IPS-15b (cell line): ENCODE measurements around the gene BTBD6.

Experiments
- H3K27me3 ChIP-seq: one replicate; pipeline ENCODE4 v1.6.1; 2013; ENCODE audit warnings: low read length; ENCODE audit not compliant: control insufficient read depth, insufficient read depth
- H3K36me3 ChIP-seq: one replicate; pipeline ENCODE4 v1.6.1; 2013; ENCODE audit warnings: low read length; ENCODE audit not compliant: control insufficient read depth, insufficient read depth
- H3K4me1 ChIP-seq: one replicate; pipeline ENCODE4 v1.6.1; 2013; ENCODE audit warnings: mild to moderate bottlenecking, low read length; ENCODE audit not compliant: control insufficient read depth, insufficient read depth
- H3K4me3 ChIP-seq: one replicate; pipeline ENCODE4 v1.5.1; 2013; ENCODE audit warnings: low read depth, low read length
- H3K9ac ChIP-seq: one replicate; pipeline ENCODE4 v1.6.1; 2013; ENCODE audit warnings: low read depth, mild to moderate bottlenecking, low read length
- H3K9me3 ChIP-seq: one replicate; pipeline ENCODE4 v1.6.1; 2013; ENCODE audit warnings: mild to moderate bottlenecking, low read length; ENCODE audit not compliant: control insufficient read depth, insufficient read depth

Gene BTBD6

DNA sequence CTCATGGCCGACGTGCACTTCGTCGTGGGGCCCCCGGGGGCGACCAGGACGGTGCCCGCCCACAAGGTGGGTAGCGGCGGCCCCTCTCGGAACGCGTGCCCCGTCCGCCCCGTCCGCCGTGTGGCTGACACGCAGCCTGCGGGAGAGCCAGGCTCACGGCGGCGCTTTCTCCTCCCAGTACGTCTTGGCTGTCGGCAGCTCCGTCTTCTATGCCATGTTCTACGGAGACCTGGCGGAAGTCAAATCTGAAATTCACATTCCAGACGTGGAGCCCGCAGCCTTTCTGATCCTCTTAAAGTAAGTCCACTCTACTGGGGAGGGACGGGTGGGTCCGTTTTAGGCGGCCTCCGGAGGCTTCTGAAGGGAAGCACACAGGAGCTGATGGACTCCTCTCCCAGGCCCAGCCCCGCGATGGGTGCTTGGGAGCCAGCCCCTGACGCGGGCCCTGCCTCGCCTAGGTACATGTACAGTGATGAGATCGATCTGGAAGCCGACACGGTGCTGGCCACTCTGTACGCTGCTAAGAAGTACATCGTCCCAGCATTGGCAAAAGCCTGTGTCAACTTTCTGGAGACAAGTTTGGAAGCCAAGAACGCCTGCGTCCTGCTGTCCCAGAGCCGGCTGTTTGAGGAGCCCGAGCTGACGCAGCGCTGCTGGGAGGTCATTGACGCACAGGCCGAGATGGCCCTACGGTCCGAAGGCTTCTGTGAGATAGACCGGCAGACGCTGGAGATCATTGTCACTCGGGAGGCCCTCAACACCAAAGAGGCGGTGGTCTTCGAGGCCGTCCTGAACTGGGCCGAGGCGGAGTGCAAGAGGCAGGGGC, 1.1 kb downstream of the BTBD6 start:
- H3K27me3 ChIP-seq: no peaks in the 10 kb centered on the region
- no peak overlapping the region for H3K9ac ChIP-seq
- peaks cover 15% of the 10 kb centered on the region for H3K36me3 ChIP-seq
- H3K9me3 ChIP-seq: no peaks in the 10 kb centered on the region
- H3K4me3 ChIP-seq: peak overlapping the region; percentile 18
- H3K4me1 ChIP-seq: peaks cover 3% of the 10 kb centered on the region

DNA sequence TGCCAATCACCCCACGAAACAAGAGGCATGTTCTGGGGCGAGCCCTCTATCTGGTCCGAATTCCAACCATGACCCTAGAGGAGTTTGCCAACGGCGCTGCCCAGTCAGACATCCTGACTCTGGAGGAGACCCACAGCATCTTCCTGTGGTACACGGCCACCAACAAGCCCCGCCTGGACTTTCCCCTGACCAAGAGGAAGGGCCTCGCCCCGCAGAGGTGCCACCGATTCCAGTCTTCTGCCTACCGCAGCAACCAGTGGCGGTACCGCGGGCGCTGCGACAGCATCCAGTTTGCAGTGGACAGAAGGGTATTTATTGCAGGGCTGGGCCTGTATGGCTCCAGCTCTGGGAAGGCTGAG, 1.7 kb downstream of the BTBD6 start:
- no peak overlapping the region for H3K9ac ChIP-seq
- peaks cover 3% of the 10 kb centered on the region for H3K4me1 ChIP-seq
- no peaks in the 10 kb centered on the region for H3K27me3 ChIP-seq
- no peak overlapping the region for H3K4me3 ChIP-seq
- peaks cover 15% of the 10 kb centered on the region for H3K36me3 ChIP-seq
- no peaks in the 10 kb centered on the region for H3K9me3 ChIP-seq

DNA sequence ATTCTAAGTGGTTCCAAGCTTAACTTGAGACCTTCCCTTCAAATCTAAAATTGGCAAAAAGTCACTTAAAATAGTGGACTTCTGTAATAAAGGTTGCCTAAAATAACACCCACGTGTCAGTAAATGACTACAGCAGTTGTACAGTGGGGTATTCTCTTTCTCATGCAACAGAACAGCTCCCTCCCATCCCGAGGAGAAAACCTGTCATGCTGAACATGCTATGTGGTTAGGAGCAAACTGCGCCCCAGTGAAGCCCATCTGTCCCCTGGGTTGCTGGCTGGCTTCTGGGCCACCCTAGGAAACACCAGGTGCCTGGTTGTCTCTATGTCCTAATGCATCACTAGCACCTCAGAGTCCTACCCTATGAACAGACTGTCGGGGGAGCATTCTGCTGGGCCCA, 2.7 kb downstream of the BTBD6 start:
- Histone ChIP-seq H3K4me1 (peaks cover 3% of the 10 kb centered on the region), H3K4me3 (no peak overlapping the region), H3K9ac (no peak overlapping the region), H3K36me3 (peaks cover 15% of the 10 kb centered on the region), H3K9me3 (no peaks in the 10 kb centered on the region), H3K27me3 (no peaks in the 10 kb centered on the region)

DNA sequence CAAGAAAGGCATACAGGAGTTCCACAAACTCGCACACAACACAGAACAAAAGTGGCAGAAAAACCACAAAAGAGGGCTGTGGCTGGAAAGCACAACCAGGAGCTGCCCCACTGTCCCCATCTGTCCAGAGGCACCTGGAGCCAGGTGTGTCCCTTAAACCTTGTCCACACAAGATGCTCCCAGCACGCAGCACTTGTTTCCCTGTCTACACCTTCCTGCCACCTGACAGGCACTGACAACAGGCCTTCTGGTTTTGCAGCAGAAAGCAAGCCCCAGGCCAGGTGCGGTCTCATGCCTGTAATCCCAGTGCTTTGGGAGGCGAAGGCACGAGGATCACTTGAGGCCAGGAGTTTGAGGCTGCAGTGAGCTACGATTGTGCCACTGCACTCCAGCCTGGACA, 3.6 kb downstream of the BTBD6 start:
- Histone ChIP-seq H3K36me3 (peaks cover 15% of the 10 kb centered on the region), H3K27me3 (no peaks in the 10 kb centered on the region), H3K4me1 (peaks cover 3% of the 10 kb centered on the region), H3K4me3 (no peak overlapping the region), H3K9ac (no peak overlapping the region), H3K9me3 (no peaks in the 10 kb centered on the region)

DNA sequence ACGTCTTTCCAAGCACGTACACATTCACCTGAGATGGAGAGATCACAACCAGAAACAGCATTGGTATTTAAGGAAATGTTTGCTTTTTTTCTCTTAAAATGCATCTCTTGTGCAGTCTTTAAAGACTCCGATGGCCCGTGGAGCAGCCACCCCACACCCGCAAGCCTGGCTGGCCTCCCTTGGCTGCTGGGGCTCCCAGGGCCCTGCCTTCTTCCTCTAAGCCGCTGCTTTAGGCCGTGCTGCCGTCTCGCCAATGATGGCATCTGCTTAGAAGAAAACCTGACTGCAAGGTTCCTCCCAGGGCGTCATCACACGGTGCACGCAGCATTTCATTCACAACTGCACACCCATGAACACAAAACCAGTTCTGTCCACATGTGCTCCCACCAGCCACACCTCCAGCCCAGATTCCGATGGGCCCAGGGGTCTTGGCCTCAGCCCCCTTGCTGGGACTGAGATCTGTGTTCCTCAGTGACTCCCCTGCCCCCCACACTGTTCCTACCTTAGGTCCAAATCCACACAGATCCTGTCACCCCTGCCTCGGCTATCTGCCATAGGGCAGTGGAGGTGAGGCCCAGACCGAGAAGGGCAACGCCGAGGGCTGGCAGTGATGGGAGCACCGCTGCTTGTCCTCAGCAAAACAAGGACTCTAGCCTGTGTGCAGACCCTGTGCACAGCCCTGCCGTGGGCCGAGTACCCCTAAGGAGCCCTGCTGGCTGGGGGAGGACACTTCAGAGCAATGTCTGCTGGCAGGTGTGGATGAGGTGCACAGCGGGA, 4.4 kb downstream of the BTBD6 start:
- H3K9me3 ChIP-seq: no peaks in the 10 kb centered on the region
- no peaks in the 10 kb centered on the region for H3K27me3 ChIP-seq
- peaks cover 15% of the 10 kb centered on the region for H3K36me3 ChIP-seq
- H3K9ac ChIP-seq: no peak overlapping the region
- H3K4me3 ChIP-seq: no peak overlapping the region
- peaks cover 3% of the 10 kb centered on the region for H3K4me1 ChIP-seq

DNA sequence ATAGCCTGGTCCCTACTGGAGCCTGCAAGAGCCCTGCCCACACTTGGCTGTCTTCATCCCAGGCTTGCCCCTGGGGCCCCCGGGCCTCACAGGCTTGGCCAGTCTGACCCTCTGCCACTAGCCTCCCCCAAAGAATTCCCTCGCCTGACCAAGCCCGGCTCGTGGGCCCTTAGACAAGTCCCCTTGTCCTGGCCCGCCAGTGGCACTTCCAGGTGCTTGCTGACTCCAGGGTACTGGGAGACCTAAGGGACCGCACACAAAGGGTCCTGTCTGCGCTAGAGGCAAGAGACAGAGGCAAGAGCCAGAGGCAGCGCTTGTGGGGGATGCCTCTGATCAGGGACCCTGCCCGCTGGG, 5.0 kb downstream of the BTBD6 start:
- Histone ChIP-seq H3K27me3 (no peaks in the 10 kb centered on the region), H3K4me1 (no peaks in the 10 kb centered on the region), H3K4me3 (no peak overlapping the region), H3K36me3 (peaks cover 15% of the 10 kb centered on the region), H3K9ac (no peak overlapping the region), H3K9me3 (no peaks in the 10 kb centered on the region)

DNA sequence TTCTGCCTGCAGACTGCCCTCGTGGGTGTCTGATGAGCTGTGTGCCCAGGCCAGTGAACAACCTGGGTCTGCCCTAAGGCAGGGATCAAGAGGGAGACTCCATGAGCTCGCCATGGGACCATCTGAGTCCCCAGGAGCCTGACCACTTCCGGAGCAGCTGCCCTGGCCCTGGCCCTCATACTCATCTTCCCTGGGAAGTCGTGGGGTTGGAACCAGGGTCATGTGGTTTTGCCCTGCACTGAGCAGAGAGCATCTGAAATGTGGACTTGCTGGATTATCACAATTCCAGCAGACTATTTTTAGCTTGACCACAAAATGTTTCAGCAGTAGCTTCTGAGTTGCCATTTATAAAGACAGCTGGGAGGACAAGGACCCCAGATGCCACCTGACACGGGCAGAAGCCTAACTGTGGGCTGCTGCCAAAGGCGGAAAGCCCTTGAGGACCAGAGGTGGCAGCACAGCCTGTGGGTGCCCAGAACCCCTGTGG, 6.7 kb downstream of the BTBD6 start:
- H3K4me3 ChIP-seq: no peak overlapping the region
- no peak overlapping the region for H3K9ac ChIP-seq
- no peaks in the 10 kb centered on the region for H3K27me3 ChIP-seq
- H3K9me3 ChIP-seq: no peaks in the 10 kb centered on the region
- no peaks in the 10 kb centered on the region for H3K4me1 ChIP-seq
- H3K36me3 ChIP-seq: peaks cover 12% of the 10 kb centered on the region

DNA sequence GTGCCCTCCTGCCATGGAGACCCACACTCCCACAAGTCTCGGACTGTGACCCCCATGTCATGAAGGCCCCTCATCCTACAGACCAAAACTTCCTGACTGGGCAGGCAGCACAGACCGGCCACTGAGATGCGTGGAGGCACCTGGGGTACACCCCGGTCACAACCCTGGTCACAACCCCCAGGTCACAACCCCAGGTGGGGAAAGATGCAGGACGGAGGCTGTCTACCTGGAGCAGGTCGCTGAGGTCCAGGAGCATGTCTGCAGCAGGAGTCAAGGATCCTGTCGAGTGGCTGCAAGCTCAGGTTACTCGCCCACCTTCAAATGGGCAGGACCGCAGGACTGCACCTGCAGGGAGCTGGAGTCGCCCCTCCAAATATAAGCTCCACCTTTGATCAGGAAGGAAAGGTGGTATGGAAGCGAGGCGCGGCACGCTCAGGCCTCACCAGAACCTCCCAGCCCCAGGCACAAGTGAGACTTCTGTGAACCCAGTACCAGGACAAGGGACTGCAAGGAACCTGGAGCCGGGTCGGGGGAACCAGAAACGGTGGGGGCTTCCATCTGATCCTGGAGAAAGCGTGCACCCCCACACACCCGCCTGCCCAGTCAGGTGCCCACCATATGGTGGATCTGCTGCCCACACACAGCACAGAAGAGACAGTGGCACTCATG, 8.1 kb downstream of the BTBD6 start:
- no peaks in the 10 kb centered on the region for H3K27me3 ChIP-seq
- H3K4me3 ChIP-seq: no peak overlapping the region
- no peaks in the 10 kb centered on the region for H3K4me1 ChIP-seq
- H3K36me3 ChIP-seq: peaks cover 8% of the 10 kb centered on the region
- H3K9me3 ChIP-seq: no peaks in the 10 kb centered on the region
- no peak overlapping the region for H3K9ac ChIP-seq

DNA sequence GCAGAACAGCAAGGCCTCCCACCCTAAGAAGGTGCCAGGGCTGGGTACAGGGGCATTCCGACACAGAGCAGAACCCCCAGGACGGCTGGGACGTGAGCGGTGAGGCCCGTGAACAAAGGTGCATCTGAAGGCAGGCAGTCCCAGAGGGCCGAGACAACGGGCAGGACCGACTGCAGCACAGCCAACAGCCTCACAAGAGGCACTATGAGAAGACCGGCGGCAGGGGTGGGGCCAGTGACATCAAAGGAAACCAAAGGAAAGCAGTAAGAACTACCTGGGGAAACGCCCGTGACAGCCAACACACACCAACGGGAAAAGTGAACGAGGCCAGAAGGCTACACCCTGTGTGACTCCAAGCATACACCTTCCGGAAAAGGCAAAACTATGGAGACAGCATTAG, 9.1 kb downstream of the BTBD6 start:
- Histone ChIP-seq H3K4me3 (no peak overlapping the region), H3K27me3 (no peaks in the 10 kb centered on the region), H3K36me3 (peaks cover 5% of the 10 kb centered on the region), H3K9ac (no peak overlapping the region), H3K9me3 (no peaks in the 10 kb centered on the region), H3K4me1 (no peaks in the 10 kb centered on the region)

DNA sequence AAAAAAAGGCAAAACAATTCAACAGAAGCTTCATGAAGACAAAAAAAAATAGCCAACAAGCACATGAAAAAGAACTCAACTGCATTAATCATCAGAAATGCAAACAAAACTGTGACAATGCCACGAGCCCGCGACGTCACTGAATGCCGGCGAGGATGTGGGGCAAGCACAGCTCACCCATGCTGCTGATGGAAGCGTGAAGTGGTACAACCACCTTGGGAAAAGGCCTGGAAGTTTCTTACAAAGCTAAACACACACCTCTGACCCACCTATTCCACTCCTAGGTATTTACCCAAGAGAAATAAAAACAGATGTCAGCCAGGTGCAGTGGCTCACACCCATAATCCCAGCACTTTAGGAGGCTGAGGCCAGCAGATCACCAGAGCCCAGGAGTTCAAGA, 10.5 kb downstream of the BTBD6 start:
- Histone ChIP-seq H3K9ac (no peak overlapping the region), H3K27me3 (no peaks in the 10 kb centered on the region), H3K36me3 (no peaks in the 10 kb centered on the region), H3K9me3 (no peaks in the 10 kb centered on the region), H3K4me3 (no peak overlapping the region), H3K4me1 (no peaks in the 10 kb centered on the region)

DNA sequence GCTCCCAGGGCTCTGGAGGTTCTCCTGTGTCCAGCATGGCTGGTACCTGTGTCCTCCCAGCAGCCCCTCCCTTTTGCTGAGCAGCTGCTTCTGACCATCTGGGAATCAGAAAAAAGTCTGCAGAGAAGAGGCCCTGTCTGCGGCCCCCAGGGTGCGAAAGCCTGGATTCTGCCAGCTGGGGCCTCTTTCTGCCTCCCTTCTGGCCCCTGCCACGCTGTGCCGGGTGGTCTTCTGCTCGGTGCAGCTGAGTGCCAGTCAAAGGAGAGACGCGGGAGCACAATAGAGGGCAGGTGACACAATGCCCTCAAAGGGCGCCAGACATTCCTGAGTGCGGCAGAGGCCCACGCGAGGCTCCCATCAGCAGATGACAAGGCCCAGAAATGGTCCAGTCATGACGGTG, 12.6 kb downstream of the BTBD6 start:
- no peaks in the 10 kb centered on the region for H3K9me3 ChIP-seq
- H3K9ac ChIP-seq: no peak overlapping the region
- no peaks in the 10 kb centered on the region for H3K27me3 ChIP-seq
- H3K4me3 ChIP-seq: no peak overlapping the region
- no peaks in the 10 kb centered on the region for H3K4me1 ChIP-seq
- H3K36me3 ChIP-seq: no peaks in the 10 kb centered on the region
